HepG2 (cell line): ENCODE measurements around the gene GBE1. TPM values are rescaled to one million over a fixed set of nuclear protein-coding genes. Genes with fewer than 3 reads are reported as not detected.
A peak's percentile ranks its signal among the peaks of the same experiment; 100 is the strongest.

Experiments used
- HDAC1 ChIP-seq: sonication (generic); formaldehyde crosslinking; IDR thresholded peaks from 2 replicates; pipeline ENCODE4 v1.5.1; 2020; ENCODE audit warnings: mild to moderate bottlenecking, missing genetic modification reagents
- HNRNPL ChIP-seq: fragments of 200-400 bp; formaldehyde crosslinking; IDR thresholded peaks from 2 replicates; pipeline ENCODE4 v1.6.1; 2017; ENCODE audit warnings: mild to moderate bottlenecking, low read depth, low read length
- KDM6A ChIP-seq: IDR thresholded peaks from 2 replicates; pipeline ENCODE4 v1.6.1; 2016; ENCODE audit warnings: low read depth
- KLF15 ChIP-seq: sonication (generic); formaldehyde crosslinking; IDR thresholded peaks from 2 replicates; pipeline ENCODE4 v1.8.1; 2023; ENCODE audit warnings: borderline replicate concordance, mild to moderate bottlenecking, inconsistent platforms, missing genetic modification reagents, mixed read lengths
- SNAPC2 ChIP-seq: sonication (generic); formaldehyde crosslinking; IDR thresholded peaks from 2 replicates; pipeline ENCODE4 v1.8.1; 2022; ENCODE audit warnings: mild to moderate bottlenecking, missing genetic modification reagents
- SOX5 ChIP-seq: IDR thresholded peaks from 2 replicates; pipeline ENCODE4 v1.6.1; 2016; ENCODE audit warnings: borderline replicate concordance
- STAT5B ChIP-seq: sonication (generic); formaldehyde crosslinking; IDR thresholded peaks from 2 replicates; pipeline ENCODE4 v1.4.0; 2020; ENCODE audit warnings: missing genetic modification reagents
- ZNF3 ChIP-seq: IDR thresholded peaks from 2 replicates; pipeline ENCODE4 v1.7.0; 2017; ENCODE audit warnings: inconsistent platforms
- ZNF343 ChIP-seq: sonication (generic); formaldehyde crosslinking; IDR thresholded peaks from 2 replicates; pipeline ENCODE4 v1.4.0; 2020; ENCODE audit warnings: mild to moderate bottlenecking, missing genetic modification reagents
- ZNF678 ChIP-seq: sonication (generic); formaldehyde crosslinking; IDR thresholded peaks from 2 replicates; pipeline ENCODE4 v1.4.0; 2020; ENCODE audit warnings: mild to moderate bottlenecking, missing genetic modification reagents
- ZNF776 ChIP-seq: sonication (generic); formaldehyde crosslinking; IDR thresholded peaks from 2 replicates; pipeline ENCODE4 v1.4.0; 2020; ENCODE audit warnings: mild to moderate bottlenecking, missing genetic modification reagents
- ZNF839 ChIP-seq: sonication (generic); formaldehyde crosslinking; IDR thresholded peaks from 2 replicates; pipeline ENCODE4 v1.4.0; 2020; ENCODE audit warnings: missing genetic modification reagents, mild to moderate bottlenecking, borderline replicate concordance
- polyA plus RNA-seq, 8 experiments: library from polyadenylated mRNA; depleted of rRNA in 3 of 8; stranded (reverse) in 7 of 8; unstranded in 1 of 8; fragments of >200 nt; fragmentation: Illumina TruSeq in 4 of 8; extraction: Trizol in 4 of 8; gene quantifications; 2 replicates each; pipeline versions ENCODE4 v1.2.1 to v1.2.3, GENCODE V29; 2011 to 2016; ENCODE audit warnings: low read depth in 4 of 8, missing spikeins in 1 of 8, mixed read lengths in 1 of 8; ENCODE audit not compliant: insufficient read depth in 1 of 8
- total RNA-seq, 5 experiments: library from RNA; depleted of rRNA; stranded (reverse); fragments of >200 nt; fragmentation: Illumina TruSeq; extraction: Trizol; gene quantifications; 2 replicates each; pipeline ENCODE4 v1.2.3, GENCODE V29; 2016; ENCODE audit warnings: low read depth in 1 of 5
- TF ChIP-seq, protein P1 (sequence below): sonication (generic); formaldehyde crosslinking; IDR thresholded peaks from 2 replicates; pipeline ENCODE4 v1.4.0; 2020; ENCODE audit warnings: missing genetic modification reagents, borderline replicate concordance
- TF ChIP-seq, protein P2 (sequence below): IDR thresholded peaks from 2 replicates; pipeline ENCODE4 v1.6.1; 2016; ENCODE audit warnings: missing compliant biosample characterization, missing genetic modification reagents, borderline replicate concordance
- TF ChIP-seq, protein P3 (sequence below): sonication (generic); formaldehyde crosslinking; IDR thresholded peaks from 2 replicates; pipeline ENCODE4 v1.8.0; 2022; ENCODE audit warnings: low read depth, missing genetic modification reagents
- TF ChIP-seq, protein P4 (sequence below): sonication (generic); formaldehyde crosslinking; IDR thresholded peaks from 2 replicates; pipeline ENCODE4 v1.4.0; 2020; ENCODE audit warnings: missing genetic modification reagents, borderline replicate concordance
- TF ChIP-seq, protein P5 (sequence below): sonication (generic); formaldehyde crosslinking; IDR thresholded peaks from 2 replicates; pipeline ENCODE4 v1.5.0; 2020; ENCODE audit warnings: missing genetic modification reagents

The GBE1 gene
- total and polyA plus RNA-seq, 2 of the 13 experiments (the other 11 are each of a cell fraction or from before 2014, with no cell fraction given), result 22.9 to 36.1 TPM

DNA sequence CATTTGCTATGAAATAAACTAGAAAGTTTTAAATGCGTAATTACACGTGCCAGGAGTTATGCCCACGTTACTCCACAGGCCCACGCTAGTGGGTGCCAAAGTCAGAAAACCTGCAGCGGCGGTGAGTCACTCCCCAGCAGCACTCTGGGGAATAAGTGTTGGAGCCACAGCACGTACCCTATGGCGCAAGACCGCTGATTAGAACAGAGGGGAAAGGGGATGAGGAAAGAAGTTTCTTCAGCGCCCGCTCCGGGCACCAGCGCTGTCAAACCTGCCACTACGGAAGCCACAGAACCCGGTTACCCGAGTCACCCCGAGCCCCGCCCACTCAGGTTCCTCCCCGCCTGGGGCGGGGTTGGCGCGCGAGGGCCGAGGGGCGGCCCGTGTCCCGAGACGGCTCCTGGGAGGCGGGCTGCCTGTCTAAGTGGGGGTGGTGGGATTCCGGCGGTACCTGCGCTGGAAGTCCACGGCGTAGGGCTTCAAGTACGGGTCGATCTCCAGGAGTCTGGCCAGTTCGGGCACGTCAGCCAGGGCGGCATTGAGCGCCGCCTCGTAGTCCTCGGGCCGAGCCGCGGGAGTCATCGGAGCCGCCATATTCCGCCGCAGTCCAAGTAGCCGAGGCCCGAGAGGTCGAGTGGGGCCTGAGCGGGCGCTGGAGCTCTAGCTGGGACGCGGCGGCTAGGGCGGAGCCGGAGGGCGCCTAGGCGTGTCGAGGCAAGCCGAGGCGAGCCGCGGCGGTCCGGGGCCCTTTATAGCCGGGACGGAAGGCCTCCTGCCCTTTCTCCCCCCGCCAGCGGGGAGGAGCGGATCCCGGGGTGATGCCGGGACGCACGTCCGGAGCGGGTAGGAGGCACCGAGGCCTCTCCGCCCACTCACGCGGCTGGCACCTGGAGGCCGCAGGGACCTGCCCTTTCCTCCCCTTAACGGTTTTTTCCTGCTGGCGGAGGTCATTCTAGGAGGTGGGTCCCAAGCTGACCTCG is at the start of gene GBE1 (continued):
- peak; percentile 82; the same call in 1 of the 2 replicates for TF ChIP-seq KLF15 (CRISPR knock-in tag)
- peak; percentile 94 for TF ChIP-seq ZNF343
- TF ChIP-seq SNAPC2 (CRISPR knock-in tag), result peak; percentile 63; the same call in 1 of the 2 replicates
- TF ChIP-seq KDM6A (CRISPR knock-in tag), result 0 out of 2 replicates have a peak, but pooled peaks have one; percentile 15
- peak; percentile 95; the same call in 1 of the 2 replicates for TF ChIP-seq ZNF776 (CRISPR knock-in tag)
- peak; percentile 83; the same call in 1 of the 2 replicates for TF ChIP-seq HNRNPL
- TF ChIP-seq ZNF678 (CRISPR knock-in tag), result no peak
- peak; percentile 95 for TF ChIP-seq HDAC1 (CRISPR knock-in tag)
- peak; percentile 74; the same call in 1 of the 2 replicates for TF ChIP-seq SOX5 (CRISPR knock-in tag)
- 0 out of 2 replicates have a peak, but pooled peaks have one; percentile 33 for TF ChIP-seq ZNF3 (CRISPR knock-in tag)
- TF ChIP-seq, protein P1, sequence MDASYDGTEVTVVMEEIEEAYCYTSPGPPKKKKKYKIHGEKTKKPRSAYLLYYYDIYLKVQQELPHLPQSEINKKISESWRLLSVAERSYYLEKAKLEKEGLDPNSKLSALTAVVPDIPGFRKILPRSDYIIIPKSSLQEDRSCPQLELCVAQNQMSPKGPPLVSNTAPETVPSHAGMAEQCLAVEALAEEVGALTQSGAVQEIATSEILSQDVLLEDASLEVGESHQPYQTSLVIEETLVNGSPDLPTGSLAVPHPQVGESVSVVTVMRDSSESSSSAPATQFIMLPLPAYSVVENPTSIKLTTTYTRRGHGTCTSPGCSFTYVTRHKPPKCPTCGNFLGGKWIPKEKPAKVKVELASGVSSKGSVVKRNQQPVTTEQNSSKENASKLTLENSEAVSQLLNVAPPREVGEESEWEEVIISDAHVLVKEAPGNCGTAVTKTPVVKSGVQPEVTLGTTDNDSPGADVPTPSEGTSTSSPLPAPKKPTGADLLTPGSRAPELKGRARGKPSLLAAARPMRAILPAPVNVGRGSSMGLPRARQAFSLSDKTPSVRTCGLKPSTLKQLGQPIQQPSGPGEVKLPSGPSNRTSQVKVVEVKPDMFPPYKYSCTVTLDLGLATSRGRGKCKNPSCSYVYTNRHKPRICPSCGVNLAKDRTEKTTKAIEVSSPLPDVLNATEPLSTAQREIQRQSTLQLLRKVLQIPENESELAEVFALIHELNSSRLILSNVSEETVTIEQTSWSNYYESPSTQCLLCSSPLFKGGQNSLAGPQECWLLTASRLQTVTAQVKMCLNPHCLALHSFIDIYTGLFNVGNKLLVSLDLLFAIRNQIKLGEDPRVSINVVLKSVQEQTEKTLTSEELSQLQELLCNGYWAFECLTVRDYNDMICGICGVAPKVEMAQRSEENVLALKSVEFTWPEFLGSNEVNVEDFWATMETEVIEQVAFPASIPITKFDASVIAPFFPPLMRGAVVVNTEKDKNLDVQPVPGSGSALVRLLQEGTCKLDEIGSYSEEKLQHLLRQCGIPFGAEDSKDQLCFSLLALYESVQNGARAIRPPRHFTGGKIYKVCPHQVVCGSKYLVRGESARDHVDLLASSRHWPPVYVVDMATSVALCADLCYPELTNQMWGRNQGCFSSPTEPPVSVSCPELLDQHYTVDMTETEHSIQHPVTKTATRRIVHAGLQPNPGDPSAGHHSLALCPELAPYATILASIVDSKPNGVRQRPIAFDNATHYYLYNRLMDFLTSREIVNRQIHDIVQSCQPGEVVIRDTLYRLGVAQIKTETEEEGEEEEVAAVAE (CRISPR knock-in tag), result peak; percentile 35; the same call in 1 of the 2 replicates
- TF ChIP-seq, protein P2, sequence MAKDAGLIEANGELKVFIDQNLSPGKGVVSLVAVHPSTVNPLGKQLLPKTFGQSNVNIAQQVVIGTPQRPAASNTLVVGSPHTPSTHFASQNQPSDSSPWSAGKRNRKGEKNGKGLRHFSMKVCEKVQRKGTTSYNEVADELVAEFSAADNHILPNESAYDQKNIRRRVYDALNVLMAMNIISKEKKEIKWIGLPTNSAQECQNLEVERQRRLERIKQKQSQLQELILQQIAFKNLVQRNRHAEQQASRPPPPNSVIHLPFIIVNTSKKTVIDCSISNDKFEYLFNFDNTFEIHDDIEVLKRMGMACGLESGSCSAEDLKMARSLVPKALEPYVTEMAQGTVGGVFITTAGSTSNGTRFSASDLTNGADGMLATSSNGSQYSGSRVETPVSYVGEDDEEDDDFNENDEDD (CRISPR knock-in tag), result peak; percentile 69; the same call in 1 of the 2 replicates
- TF ChIP-seq, protein P3, sequence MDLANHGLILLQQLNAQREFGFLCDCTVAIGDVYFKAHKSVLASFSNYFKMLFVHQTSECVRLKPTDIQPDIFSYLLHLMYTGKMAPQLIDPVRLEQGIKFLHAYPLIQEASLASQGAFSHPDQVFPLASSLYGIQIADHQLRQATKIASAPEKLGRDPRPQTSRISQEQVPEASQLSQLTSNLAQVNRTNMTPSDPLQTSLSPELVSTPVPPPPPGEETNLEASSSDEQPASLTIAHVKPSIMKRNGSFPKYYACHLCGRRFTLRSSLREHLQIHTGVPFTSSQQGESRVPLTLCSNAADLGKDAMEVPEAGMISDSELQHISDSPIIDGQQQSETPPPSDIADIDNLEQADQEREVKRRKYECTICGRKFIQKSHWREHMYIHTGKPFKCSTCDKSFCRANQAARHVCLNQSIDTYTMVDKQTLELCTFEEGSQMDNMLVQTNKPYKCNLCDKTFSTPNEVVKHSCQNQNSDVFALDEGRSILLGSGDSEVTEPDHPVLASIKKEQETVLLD, result peak; percentile 82
- TF ChIP-seq ZNF839 (CRISPR knock-in tag), result no peak
- TF ChIP-seq, protein P4, sequence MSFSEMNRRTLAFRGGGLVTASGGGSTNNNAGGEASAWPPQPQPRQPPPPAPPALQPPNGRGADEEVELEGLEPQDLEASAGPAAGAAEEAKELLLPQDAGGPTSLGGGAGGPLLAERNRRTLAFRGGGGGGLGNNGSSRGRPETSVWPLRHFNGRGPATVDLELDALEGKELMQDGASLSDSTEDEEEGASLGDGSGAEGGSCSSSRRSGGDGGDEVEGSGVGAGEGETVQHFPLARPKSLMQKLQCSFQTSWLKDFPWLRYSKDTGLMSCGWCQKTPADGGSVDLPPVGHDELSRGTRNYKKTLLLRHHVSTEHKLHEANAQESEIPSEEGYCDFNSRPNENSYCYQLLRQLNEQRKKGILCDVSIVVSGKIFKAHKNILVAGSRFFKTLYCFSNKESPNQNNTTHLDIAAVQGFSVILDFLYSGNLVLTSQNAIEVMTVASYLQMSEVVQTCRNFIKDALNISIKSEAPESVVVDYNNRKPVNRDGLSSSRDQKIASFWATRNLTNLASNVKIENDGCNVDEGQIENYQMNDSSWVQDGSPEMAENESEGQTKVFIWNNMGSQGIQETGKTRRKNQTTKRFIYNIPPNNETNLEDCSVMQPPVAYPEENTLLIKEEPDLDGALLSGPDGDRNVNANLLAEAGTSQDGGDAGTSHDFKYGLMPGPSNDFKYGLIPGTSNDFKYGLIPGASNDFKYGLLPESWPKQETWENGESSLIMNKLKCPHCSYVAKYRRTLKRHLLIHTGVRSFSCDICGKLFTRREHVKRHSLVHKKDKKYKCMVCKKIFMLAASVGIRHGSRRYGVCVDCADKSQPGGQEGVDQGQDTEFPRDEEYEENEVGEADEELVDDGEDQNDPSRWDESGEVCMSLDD, result peak; percentile 83; the same call in 1 of the 2 replicates
- no peak for TF ChIP-seq STAT5B (CRISPR knock-in tag)
- TF ChIP-seq, protein P5, sequence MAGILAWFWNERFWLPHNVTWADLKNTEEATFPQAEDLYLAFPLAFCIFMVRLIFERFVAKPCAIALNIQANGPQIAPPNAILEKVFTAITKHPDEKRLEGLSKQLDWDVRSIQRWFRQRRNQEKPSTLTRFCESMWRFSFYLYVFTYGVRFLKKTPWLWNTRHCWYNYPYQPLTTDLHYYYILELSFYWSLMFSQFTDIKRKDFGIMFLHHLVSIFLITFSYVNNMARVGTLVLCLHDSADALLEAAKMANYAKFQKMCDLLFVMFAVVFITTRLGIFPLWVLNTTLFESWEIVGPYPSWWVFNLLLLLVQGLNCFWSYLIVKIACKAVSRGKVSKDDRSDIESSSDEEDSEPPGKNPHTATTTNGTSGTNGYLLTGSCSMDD (CRISPR knock-in tag), result no peak
